Measurements from ENCODE around the gene GPC5.

GPC5 gene

GRCh38 chr13:92175330-92175729 is 776.9 kb downstream of the GPC5 start:
- Histone ChIP-seq H3K4me3 (no peak overlapping the region), H3K4me1 (no peaks in the 10 kb centered on the region), H3K36me3 (no peaks in the 10 kb centered on the region), H3K27me3 (no peaks in the 10 kb centered on the region), H3K27ac (no peak overlapping the region), H3K9me3 (no peaks in the 10 kb centered on the region)
- intact Hi-C loops (cut with DNase I; ENCODE audit: low total_unique reads), result no loop called here
- TF ChIP-seq, protein P1, sequence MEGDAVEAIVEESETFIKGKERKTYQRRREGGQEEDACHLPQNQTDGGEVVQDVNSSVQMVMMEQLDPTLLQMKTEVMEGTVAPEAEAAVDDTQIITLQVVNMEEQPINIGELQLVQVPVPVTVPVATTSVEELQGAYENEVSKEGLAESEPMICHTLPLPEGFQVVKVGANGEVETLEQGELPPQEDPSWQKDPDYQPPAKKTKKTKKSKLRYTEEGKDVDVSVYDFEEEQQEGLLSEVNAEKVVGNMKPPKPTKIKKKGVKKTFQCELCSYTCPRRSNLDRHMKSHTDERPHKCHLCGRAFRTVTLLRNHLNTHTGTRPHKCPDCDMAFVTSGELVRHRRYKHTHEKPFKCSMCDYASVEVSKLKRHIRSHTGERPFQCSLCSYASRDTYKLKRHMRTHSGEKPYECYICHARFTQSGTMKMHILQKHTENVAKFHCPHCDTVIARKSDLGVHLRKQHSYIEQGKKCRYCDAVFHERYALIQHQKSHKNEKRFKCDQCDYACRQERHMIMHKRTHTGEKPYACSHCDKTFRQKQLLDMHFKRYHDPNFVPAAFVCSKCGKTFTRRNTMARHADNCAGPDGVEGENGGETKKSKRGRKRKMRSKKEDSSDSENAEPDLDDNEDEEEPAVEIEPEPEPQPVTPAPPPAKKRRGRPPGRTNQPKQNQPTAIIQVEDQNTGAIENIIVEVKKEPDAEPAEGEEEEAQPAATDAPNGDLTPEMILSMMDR (IDR thresholded peaks at IDR 0.05), result peak in 1 of 2 experiments; percentile 14
- DNase-seq, result no peak

DNA sequence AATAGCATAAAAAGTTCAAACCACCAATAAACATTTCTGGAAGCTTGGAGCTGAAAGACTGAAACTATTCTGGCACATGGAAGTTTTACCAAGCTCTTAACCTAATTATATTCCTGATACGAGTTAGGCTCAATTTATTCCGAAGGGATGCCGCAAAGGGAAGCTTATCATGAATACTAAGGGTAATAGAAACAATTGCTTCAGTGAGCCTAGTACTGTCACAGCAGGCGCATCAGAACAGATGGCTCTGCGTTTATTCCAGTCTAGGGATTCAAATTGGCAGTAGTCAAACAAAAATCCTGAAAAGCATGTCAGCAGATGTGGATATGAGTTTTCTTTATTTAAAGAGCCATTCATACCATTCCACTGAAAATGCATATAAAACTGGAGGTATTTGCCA is 779.5 kb downstream of the GPC5 start:
- TF ChIP-seq, protein P1 (IDR thresholded peaks at IDR 0.05), result no peak

DNA sequence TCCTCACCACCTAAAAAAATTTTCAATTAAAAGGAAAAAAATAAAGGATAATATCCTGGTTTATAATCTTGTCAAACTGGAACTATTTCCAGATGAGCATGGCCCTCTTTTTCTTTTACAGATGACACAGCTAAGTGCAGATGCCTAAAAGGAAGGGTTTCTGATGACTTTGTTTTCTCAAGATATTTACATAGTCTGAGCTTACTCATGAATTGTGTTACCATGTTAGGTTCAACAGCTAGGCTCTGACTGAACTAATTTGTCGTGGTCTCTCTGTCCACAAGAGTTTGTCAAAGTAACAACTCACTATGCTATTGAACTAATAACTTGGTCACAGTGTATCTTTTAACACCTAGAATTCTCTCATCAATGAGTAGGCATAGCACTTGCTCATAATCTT is 780.8 kb downstream of the GPC5 start:
- intact Hi-C loops (cut with DNase I; ENCODE audit: low total_unique reads), result no loop called here

More for the DNA sequence above, 779.5 kb downstream of the GPC5 start:
- Histone ChIP-seq H3K4me1 (no peaks in the 10 kb centered on the region), H3K27ac (no peak overlapping the region), H3K36me3 (no peaks in the 10 kb centered on the region), H3K4me3 (no peak overlapping the region), H3K9me3 (no peaks in the 10 kb centered on the region), H3K27me3 (no peaks in the 10 kb centered on the region)
- intact Hi-C loops (cut with DNase I; ENCODE audit: low total_unique reads), result no loop called here
- DNase-seq, result no peak

DNA sequence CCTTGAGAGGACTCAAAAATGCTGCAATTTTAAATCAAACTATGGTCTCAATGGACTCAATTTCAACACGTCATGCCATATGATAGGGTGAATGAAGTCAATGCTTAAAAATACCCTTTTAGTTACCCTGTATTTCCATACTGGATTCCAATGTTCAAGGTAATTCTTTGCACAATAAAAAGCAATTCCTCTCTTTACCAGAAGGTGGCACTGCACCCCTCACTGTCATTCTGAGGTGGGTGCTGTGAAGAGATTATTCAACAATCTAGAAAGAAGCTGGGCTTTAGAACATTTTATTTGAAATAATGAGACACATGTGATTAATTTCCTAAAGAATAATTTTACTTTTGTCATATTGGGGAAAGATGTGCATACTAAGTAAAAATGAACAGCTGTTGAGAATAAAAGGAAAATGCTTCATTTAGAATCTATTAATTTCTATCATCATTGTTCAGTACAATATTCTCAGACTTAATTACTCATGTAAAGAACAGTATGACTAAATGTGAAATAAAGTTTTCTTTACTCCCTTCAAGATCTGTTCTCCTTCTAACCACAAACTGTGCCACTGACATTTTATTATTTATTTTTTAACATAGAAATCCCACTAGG is 789.1 kb downstream of the GPC5 start:
- intact Hi-C loops (cut with DNase I; ENCODE audit: low total_unique reads), result no loop called here
- DNase-seq, result no peak

More for the DNA sequence above, 780.8 kb downstream of the GPC5 start:
- Histone ChIP-seq H3K4me1 (no peaks in the 10 kb centered on the region), H3K27me3 (no peaks in the 10 kb centered on the region), H3K9me3 (no peaks in the 10 kb centered on the region), H3K27ac (no peak overlapping the region), H3K36me3 (no peaks in the 10 kb centered on the region), H3K4me3 (no peak overlapping the region)
- TF ChIP-seq, protein P1 (IDR thresholded peaks at IDR 0.05), result no peak
- no peak for DNase-seq

GRCh38 chr13:92188574-92188973 is 790.2 kb downstream of the GPC5 start:
- Histone ChIP-seq H3K9me3 (no peaks in the 10 kb centered on the region), H3K27me3 (no peaks in the 10 kb centered on the region), H3K4me1 (no peaks in the 10 kb centered on the region), H3K36me3 (no peaks in the 10 kb centered on the region), H3K27ac (no peak overlapping the region), H3K4me3 (no peak overlapping the region)
- DNase-seq, result no peak
- intact Hi-C loops (cut with DNase I; ENCODE audit: low total_unique reads), result no loop called here
- TF ChIP-seq, protein P1 (IDR thresholded peaks at IDR 0.05), result no peak

More for the DNA sequence above, 789.1 kb downstream of the GPC5 start:
- Histone ChIP-seq H3K4me3 (no peak overlapping the region), H3K27ac (no peak overlapping the region), H3K9me3 (no peaks in the 10 kb centered on the region), H3K4me1 (no peaks in the 10 kb centered on the region), H3K27me3 (no peaks in the 10 kb centered on the region), H3K36me3 (no peaks in the 10 kb centered on the region)
- TF ChIP-seq, protein P1 (IDR thresholded peaks at IDR 0.05), result peak; percentile 63 to 78

All from tibial artery (tissue), 4 donors.